Stimulated activated CD8-positive, alpha-beta memory T cell treated with anti-CD3 and anti-CD28 coated beads, Interleukin-12 subunit alpha, Interleukin-12 subunit beta, amount 100 ng/mL, for 4 hours (primary cell): Measurements from ENCODE around the gene RAMACL.

ENCODE experiments used
- DNase-seq: peaks from one replicate; pipeline ENCODE4 v3.0.0-alpha.2; 2020; ENCODE audit warnings: low read depth

The RAMACL gene

GRCh38 chr6:166617359-166617758 is 30.9 kb upstream of the RAMACL start:
- no peak for DNase-seq

- no peak for DNase-seq
These were observed 30.1 kb upstream of the RAMACL start for GRCh38 chr6:166616261-166617238.

GRCh38 chr6:166615059-166615770 is 28.7 kb upstream of the RAMACL start:
- no peak for DNase-seq

DNA sequence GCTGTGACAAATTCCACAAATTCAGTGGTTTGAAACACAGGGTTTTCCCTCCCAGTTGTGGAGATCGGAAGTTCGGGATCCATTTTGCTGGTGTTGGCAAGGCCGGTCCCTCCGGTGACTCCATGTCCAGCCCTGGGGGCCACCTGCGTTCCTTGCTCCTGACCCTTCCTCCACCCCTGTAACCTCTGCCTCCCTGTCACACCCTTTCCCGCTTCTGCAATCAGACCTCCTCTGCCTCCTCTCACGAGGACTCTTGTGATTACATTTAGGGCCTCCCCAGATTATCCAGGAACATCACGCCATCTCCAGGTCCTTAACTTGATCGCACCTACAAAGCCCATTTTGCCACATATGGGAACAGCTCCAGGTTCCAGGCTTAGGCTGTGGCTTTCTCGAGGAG is 28.1 kb upstream of the RAMACL start:
- DNase-seq, result no peak

GRCh38 chr6:166614171-166614583 is 27.7 kb upstream of the RAMACL start:
- DNase-seq, result no peak

GRCh38 chr6:166613027-166613426 is 26.5 kb upstream of the RAMACL start:
- no peak for DNase-seq

- DNase-seq, result no peak
These were observed 26.0 kb upstream of the RAMACL start for GRCh38 chr6:166612471-166612881.

- no peak for DNase-seq
These were observed 25.2 kb upstream of the RAMACL start for GRCh38 chr6:166611631-166612030.

GRCh38 chr6:166610069-166610468 is 23.6 kb upstream of the RAMACL start:
- no peak for DNase-seq

- DNase-seq, result no peak
These were observed 22.3 kb upstream of the RAMACL start for GRCh38 chr6:166608774-166609173.

- DNase-seq, result no peak
These were observed 19.3 kb upstream of the RAMACL start for GRCh38 chr6:166605752-166606151.

- DNase-seq, result no peak
These were observed 18.4 kb upstream of the RAMACL start for GRCh38 chr6:166604911-166605310.

GRCh38 chr6:166604328-166604727 is 17.9 kb upstream of the RAMACL start:
- no peak for DNase-seq

DNA sequence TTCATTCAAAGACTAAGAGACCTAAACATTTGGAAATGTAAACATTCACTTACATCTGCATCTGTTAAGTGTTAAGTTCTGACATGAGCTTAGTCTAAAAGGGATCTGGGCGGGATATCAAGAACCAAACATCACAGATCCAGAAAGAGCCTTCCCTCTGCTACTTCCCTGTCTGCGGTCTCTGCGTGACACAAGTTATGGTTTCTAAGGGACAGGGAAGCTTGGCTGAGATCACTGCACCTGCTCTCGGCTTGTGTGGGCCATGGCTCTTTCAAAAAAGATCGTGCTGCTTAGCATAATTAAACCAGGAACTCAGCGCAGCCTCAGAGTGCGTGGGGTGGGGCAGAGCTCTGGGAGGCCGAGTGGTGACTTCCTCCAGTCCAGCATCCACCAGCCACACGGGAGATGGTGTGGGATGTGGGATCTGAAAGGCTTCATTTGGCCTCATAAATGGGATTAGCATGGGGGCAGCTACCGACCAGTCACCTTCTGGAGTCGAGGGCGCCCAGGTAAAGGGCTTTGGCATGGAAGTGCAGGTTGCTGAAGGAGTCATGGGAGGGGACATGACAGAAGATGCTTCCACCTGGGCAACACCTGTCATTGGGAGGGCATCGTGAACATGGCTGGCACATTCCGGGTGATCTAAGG is 16.7 kb upstream of the RAMACL start:
- no peak for DNase-seq

GRCh38 chr6:166601956-166602355 is 15.5 kb upstream of the RAMACL start:
- DNase-seq, result no peak

- no peak for DNase-seq
These were observed 14.5 kb upstream of the RAMACL start for GRCh38 chr6:166600931-166601330.

DNA sequence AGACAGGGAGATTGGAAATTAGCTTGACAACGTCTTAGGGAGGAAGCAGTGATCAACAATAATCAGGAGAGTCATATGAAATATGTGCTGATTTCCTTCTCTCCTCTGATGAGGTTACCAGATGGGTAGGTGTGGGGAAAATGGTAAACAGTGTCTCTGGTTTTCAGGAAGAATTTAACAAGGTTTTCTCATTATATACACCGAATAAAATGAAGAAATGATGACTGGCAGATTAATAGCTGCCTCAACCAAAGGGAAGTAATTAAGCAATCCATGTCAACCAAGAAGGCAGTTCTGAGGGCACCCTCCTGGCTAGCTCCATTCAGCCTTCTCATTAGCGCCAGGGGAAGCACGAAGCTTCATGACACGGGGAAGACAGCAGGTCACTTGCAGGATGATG is 12.7 kb upstream of the RAMACL start:
- no peak for DNase-seq

- DNase-seq, result no peak
These were observed 12.1 kb upstream of the RAMACL start for GRCh38 chr6:166598441-166599138.

DNA sequence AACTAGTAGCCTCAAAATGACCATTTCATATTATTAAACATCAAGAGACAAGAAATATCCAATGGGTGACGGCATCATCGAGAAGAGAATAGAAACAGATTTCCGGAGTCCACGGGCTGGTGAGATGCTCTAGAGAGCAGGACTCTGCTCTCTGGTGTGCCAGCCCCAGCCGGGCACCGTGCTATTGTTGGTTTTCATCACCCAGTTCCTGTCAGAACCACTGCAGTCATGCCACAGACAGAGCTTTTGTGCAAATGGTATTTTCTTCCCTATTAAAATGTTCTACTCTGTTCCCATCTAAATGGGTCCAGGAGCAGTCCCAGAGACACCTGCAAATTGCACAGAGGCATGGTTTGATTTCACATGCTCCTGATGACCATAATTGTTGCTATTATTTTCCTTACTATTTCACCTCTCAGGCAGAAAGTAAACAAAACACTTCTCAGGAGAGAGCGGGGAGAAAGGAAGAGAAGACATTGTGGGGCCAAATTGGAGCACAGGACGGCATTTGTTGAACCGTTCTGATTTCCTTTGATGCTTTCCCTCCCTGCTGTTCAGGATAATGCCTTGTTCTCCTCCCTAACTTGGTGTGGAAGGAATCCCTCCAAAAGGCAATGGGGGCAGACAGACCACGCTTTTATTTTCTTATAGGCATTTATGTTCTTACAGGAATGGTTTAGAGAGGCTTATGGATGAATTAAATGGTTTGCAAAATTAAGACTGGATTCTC is 11.4 kb upstream of the RAMACL start:
- no peak for DNase-seq

DNA sequence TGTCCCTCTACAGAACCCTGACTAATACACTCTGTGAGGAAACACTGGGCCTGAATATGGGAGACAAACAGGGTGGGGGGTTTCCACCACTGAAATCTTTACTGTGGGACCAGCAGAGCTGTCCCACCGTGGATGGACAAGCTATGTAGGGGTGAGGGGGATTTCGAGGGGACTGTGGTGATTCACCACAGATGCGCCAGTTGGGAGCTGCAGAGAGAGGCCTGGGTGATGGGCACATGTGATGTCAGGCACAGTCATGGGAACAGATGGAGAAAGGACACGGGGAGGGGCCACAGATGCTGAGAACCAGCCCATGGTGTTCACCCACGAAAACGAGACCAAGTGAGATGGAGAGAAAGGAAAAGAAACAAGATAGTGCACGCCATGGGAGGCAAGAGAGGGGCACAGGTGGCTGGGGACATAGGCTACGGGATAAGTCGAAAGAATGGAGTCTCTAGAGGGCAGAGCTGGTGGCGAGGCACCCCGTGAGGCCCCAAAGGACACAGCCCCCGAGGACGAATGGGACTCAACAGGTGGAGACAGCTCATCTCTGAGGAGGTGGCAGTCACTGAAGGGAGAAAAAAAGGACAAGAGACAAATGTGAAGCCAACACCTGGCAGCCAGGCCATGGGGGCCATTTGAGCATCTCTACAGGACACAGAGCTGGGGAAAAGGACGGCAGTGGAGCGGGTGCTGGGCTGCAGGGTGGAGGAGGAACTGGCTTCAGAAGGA is 10.5 kb upstream of the RAMACL start:
- DNase-seq, result no peak

DNA sequence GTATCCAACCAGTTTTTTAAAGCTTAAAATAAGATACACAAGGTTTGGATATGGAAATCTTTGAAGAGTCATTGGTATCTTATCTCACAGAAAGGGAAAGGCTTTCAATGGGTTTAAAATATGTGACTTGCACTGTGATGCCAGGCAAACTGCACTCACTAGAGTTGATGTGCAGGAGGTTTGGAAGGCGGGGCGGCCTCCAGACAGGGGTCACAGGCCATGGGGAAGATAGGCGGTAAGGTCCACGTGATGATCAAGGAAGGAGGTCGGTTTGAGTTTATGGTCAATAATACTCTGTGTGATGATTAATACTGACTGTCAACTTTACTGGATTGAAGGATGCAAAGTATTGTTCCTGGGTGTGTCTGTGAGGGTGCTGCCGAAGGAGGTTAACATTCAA is 9.5 kb upstream of the RAMACL start:
- no peak for DNase-seq
